OCI-LY7 (cell line): Measurements from ENCODE around the gene MARCHF2. TPM values are rescaled to one million over a fixed set of nuclear protein-coding genes. Genes with fewer than 3 reads are reported as not detected.

ENCODE experiments used
- BruUV-seq: library from RNA; stranded (reverse); fragments of 400-500 nt; replicated peaks from 2 replicates; lab custom pipeline; 2021; lab: Mats Ljungman, UMichigan
- CTCF ChIA-PET: fragments of 300-600 bp; sonication (Branson Sonifier 250); formaldehyde crosslinking; loops from one replicate; lab custom pipeline; 2022; ENCODE audit warnings: antibody characterized with exemption; ENCODE audit not compliant: unreplicated experiment; lab: Charles Lee
- POLR2A ChIA-PET: fragments of 300-600 bp; sonication (Branson Sonifier 250); formaldehyde crosslinking; loops from one replicate; lab custom pipeline; 2022; ENCODE audit warnings: antibody characterized with exemption; lab: Charles Lee
- DNase-seq: peaks from one replicate; pipeline ENCODE4 v3.0.0-alpha.2; 2015; ENCODE audit warnings: low spot score
- H2AFZ ChIP-seq: fragments of 200-600 bp; sonication (generic), shearing (Covaris generic); 2 replicates; pipeline ENCODE4 v1.6.1; 2014; ENCODE audit warnings: mild to moderate bottlenecking, antibody characterized with exemption, low read length, moderate library complexity
- H3K27ac ChIP-seq: fragments of 200-600 bp; sonication (generic); 2 replicates; pipeline ENCODE4 v1.5.1; 2014; ENCODE audit warnings: mixed run types, low read depth, mild to moderate bottlenecking, moderate library complexity, low read length, inconsistent platforms; ENCODE audit not compliant: poor library complexity, severe bottlenecking
- H3K36me3 ChIP-seq: fragments of 200-600 bp; sonication (generic); 2 replicates; pipeline ENCODE4 v1.6.1; 2014; ENCODE audit warnings: mild to moderate bottlenecking, antibody characterized with exemption, low read length, moderate library complexity, mixed read lengths; ENCODE audit not compliant: insufficient read depth
- H3K4me1 ChIP-seq: fragments of 200-600 bp; sonication (generic); 2 replicates; pipeline ENCODE4 v1.5.1; 2014; ENCODE audit warnings: mild to moderate bottlenecking, low read length; ENCODE audit not compliant: insufficient read depth, poor library complexity, severe bottlenecking
- H3K4me2 ChIP-seq: fragments of 200-600 bp; sonication (generic); 2 replicates; pipeline ENCODE4 v1.6.1; 2014; ENCODE audit warnings: mild to moderate bottlenecking, low read length
- H3K4me3 ChIP-seq: fragments of 200-600 bp; sonication (generic); 2 replicates; pipeline ENCODE4 v1.5.1; 2014; ENCODE audit warnings: mild to moderate bottlenecking, low read depth, low read length; ENCODE audit not compliant: poor library complexity, severe bottlenecking
- H3K79me2 ChIP-seq: fragments of 200-600 bp; sonication (generic); 2 replicates; pipeline ENCODE4 v1.6.1; 2016; ENCODE audit warnings: low read depth, mild to moderate bottlenecking, low read length, moderate library complexity, mixed read lengths; ENCODE audit not compliant: insufficient read depth
- H3K9me2 ChIP-seq: fragments of 200-600 bp; sonication (generic); 2 replicates; pipeline ENCODE4 v1.6.1; 2016; ENCODE audit warnings: mild to moderate bottlenecking, low read length, mixed read lengths; ENCODE audit not compliant: insufficient read depth
- H3K9me3 ChIP-seq: fragments of 200-600 bp; sonication (generic); 2 replicates; pipeline ENCODE4 v1.6.1; 2014; ENCODE audit warnings: mild to moderate bottlenecking, mixed run types, low read length, mixed read lengths
- H4K20me1 ChIP-seq: fragments of 200-600 bp; sonication (generic); 2 replicates; pipeline ENCODE4 v1.6.1; 2014; ENCODE audit warnings: mild to moderate bottlenecking, antibody characterized with exemption, low read length, moderate library complexity, mixed read lengths; ENCODE audit not compliant: insufficient read depth
- CTCF ChIP-seq: fragments of 200-600 bp; sonication (generic); conservative IDR thresholded peaks from 2 replicates; pipeline ENCODE4 v1.5.1; 2014; ENCODE audit warnings: mild to moderate bottlenecking, antibody characterized with exemption, low read length, moderate library complexity, mixed read lengths
- EZH2phosphoT487 ChIP-seq: fragments of 200-600 bp; sonication (generic); IDR thresholded peaks from 2 replicates; pipeline ENCODE4 v1.6.1; 2018; ENCODE audit warnings: low read depth, borderline replicate concordance, mild to moderate bottlenecking, mixed run types, antibody characterized with exemption, low read length, moderate library complexity, mixed read lengths
- intact Hi-C: fragments of 100-400 bp; cut with micrococcal nuclease; formaldehyde crosslinking; loops from one replicate; pipeline ENCODE4 v1.10.0; 2022; ENCODE audit not compliant: unreplicated experiment
- total RNA-seq, 2 experiments: library from RNA; depleted of rRNA in 1 of 2; stranded (reverse); fragments of >200 nt in 1 of 2; shearing (Covaris generic) in 1 of 2; gene quantifications; 2 replicates each; pipeline ENCODE4 v1.2.3, GENCODE V29; 2014 to 2022

MARCHF2 gene
- total RNA-seq, 2 experiments from 2014 or later: 12.4 to 14.1 TPM

- POLR2A ChIA-PET: no interaction called here
- H3K27ac ChIP-seq: no peak overlapping the region
- no peak overlapping the region for H3K4me3 ChIP-seq
- no peaks in the 10 kb centered on the region for H3K36me3 ChIP-seq
- no TSS peak for BruUV-seq
- no peak overlapping the region for H2AFZ ChIP-seq
- CTCF ChIA-PET: no interaction called here
- no peaks in the 10 kb centered on the region for H3K9me2 ChIP-seq
- no peaks in the 10 kb centered on the region for H4K20me1 ChIP-seq
- no peaks in the 10 kb centered on the region for H3K79me2 ChIP-seq
- intact Hi-C loops: no loop called here
- DNase-seq: no peak
- H3K4me1 ChIP-seq: no peaks in the 10 kb centered on the region
- no peak for TF ChIP-seq CTCF
- TF ChIP-seq EZH2phosphoT487: no peak
- H3K9me3 ChIP-seq: no peaks in the 10 kb centered on the region
- H3K4me2 ChIP-seq: no peak overlapping the region
Observed at GRCh38 chr19:8366121-8366581, 47.0 kb upstream of the MARCHF2 start.

- no peaks in the 10 kb centered on the region for H4K20me1 ChIP-seq
Observed at GRCh38 chr19:8366961-8367326, 46.2 kb upstream of the MARCHF2 start.

More at GRCh38 chr19:8366961-8367326, 46.2 kb upstream of the MARCHF2 start:
- TF ChIP-seq CTCF (no peak), EZH2phosphoT487 (no peak)
- H3K27ac ChIP-seq: no peak overlapping the region
- no TSS peak for BruUV-seq
- H2AFZ ChIP-seq: no peak overlapping the region
- intact Hi-C loops: no loop called here
- ChIA-PET POLR2A (no interaction called here), CTCF (no interaction called here)
- H3K9me3 ChIP-seq: no peaks in the 10 kb centered on the region
- no peak overlapping the region for H3K4me3 ChIP-seq
- H3K79me2 ChIP-seq: no peaks in the 10 kb centered on the region
- no peaks in the 10 kb centered on the region for H3K4me1 ChIP-seq
- H3K4me2 ChIP-seq: no peak overlapping the region
- DNase-seq: no peak
- H3K36me3 ChIP-seq: no peaks in the 10 kb centered on the region
- H3K9me2 ChIP-seq: no peaks in the 10 kb centered on the region
